HG03571 (cell line): ENCODE measurements around the gene PJVK.
A peak's percentile ranks its signal among the peaks of the same experiment; 100 is the strongest.
"Not testable (repeated sequence)": the region's sequence is repeated elsewhere in the genome, so short reads cannot be mapped to it uniquely, and the experiment has no call there.

ENCODE experiments used
- ATAC-seq: cut with Tn5 transposase; IDR thresholded peaks from one replicate; pipeline ENCODE4 v1.9.1; 2021; ENCODE audit not compliant: unreplicated experiment

The PJVK gene

DNA sequence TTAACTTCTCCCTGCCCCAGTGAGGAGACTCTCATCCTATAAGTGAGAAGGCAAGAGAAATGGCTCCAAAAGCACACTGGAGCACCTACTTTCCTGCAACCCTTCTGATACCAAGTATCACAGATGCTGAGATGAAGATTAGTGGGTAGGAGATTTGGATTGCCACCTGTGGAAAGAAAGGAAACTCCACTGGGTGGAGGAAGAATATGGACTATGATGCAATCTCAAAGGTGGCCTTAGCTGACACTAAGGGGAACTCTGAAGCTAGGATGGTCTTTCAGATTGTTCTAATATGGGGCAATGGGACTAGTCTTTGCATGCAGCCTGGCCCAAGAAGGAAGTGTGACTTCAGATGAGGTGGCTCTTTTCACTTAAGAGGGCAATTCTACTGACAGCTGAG, 21.8 kb upstream of the PJVK start:
- ATAC-seq, result no peak

DNA sequence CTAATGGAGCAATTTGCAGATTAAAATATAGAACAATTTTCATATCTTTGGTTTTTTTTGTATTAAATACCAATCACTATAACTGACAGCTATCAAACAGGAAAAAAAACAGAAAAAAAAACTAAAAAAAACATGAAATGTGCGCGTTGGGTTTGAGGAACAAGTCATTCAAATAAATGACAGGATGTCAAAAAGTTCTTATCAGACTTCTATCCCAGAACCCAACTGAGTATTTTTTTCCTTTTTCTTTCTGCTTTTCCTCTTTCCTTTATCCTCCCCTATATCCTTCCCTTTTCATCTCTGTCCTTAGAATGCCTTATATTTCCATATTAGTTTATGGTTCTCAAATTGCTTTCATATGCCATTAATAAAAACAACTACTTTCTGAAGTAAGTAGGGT, 14.5 kb upstream of the PJVK start:
- no peak for ATAC-seq

DNA sequence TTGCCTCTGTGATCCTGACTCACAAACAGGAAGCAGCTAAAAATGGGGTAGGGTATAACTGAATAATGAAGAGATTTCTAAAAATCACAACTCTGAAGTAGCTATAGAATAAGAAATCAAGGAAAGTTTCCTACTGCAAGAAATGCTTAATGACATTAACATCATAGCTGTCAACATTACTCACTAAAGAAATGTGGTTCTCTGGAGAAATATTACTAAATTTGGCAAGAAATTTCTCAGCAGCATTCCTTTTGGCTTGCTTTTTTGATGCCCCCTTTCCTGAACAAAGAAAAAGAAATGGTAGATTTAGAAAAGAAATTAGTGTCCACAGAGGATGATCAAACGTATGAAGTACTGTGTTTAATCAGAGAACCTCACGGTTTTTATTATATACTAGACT, 9.8 kb upstream of the PJVK start:
- no peak for ATAC-seq

- ATAC-seq, result no peak
These were observed 2.1 kb upstream of the PJVK start for GRCh38 chr2:178448968-178449661.

- no peak for ATAC-seq
These were observed 1.3 kb upstream of the PJVK start for GRCh38 chr2:178449700-178450523.

GRCh38 chr2:178450524-178450773, 729 bp upstream of the PJVK start:
- ATAC-seq, result peak; percentile 38

DNA sequence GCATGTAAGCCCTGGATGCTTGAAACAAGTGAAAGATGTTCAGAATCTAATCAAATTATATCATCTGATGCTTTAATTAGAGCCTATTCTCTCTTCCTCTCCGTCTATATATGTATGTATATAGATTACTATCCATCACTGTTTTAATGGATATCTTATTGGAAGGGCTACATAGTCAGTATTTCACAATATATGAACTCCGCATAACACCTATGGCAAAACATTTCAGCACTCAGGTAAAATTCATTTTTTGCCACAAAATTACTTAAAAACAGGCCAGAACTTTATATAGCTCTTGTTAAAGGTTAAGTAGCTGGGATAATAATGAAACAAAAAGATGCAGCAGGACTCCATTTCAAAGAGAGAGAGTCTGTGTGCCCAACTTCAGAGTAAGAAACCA, 1.2 kb downstream of the PJVK start:
- no peak for ATAC-seq

- no peak for ATAC-seq
These were observed 1.7 kb downstream of the PJVK start for GRCh38 chr2:178452870-178453269.

GRCh38 chr2:178455947-178456346, 4.8 kb downstream of the PJVK start:
- ATAC-seq, result no peak

DNA sequence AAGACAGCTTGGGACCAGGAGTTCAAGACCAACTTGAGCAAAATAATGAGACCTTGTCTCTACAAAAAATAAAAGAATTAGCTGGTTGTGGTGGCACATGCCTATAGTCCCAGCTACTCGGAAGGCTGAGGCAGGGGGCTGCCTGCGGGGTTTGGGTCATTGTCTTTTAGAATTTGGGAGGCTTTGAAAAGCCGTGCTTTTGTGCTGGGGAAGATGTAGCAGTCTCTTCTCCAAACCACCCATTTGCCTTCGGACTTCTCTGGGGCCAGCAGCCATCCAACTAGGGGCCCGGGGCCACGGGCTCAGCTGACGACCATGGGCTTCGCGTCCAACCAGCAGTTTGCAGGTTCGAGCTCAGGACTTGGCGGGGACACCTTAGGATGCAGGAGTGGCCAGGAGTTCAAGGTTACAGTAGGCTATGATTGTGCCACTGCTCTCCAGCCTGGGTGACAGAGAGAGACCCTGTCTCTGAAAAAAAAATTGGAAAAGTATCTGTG, 6.3 kb downstream of the PJVK start:
- ATAC-seq, result no peak

DNA sequence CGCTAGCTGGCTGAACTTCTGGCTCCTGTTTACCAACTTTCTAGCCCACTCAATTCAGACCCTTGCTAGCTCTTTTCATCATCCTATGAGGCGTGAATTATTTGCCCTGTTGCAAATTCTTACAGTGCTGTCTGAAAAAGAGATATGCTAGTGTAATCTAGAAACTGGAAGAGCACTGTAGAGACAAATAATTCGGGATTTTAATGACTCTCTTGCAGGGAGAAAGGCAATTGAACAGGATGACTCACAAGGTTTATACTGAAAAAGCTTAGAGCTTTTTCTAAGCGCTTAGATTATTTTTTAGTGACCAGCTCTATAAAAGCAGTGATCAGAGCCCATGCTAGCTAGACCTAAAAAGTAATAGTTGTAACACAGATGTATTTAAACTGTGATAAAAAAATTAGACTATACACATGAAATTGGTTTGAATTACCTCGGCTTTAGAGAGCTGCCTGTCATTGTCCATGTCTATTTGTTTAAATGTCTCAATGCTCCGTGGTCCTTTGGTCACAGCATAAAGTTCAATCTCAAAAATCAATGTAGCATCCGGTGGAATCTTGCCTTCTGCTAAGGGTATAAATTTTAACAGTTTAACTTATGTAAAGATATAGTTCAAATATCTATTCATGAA, 18.2 kb downstream of the PJVK start:
- ATAC-seq, result no peak

DNA sequence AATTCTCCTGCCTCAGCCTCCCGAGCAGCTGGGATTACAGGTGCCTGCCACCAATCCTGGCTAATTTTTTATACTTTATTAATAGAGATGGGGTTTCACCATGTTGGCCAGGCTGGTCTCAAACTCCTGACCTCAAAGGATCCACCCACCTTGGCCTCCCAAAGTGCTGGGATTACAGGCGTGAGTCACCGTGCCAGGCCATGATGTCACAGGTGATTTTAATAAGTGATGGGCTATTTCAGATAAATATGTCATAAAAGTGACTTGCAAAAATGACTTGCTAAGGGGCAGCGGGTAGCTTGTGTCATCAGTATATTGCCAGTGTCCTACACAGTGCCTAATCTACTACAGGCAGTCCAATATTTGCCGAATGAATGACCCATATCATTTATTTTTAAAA, 20.1 kb downstream of the PJVK start:
- not testable (repeated sequence) for ATAC-seq

DNA sequence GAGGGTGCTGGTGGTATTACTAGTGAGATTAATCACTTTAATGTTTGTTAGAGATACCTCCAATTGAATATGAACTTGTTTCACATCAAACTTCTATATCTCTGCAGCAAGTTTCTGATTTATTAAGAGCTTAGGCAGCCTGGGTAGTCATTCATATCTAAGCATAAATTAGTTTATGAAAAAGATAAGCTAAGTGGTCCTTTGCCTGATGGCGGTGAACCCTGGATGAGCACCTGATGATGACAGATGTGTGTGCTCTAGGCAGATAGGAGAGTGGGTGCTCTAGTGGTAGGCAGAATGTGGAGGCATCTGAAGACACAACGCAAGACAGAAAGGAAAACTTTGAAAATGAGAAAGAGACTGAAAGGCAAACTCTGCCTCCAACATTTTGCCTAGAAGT, 22.2 kb downstream of the PJVK start:
- ATAC-seq, result no peak

- no peak for ATAC-seq
These were observed 22.8 kb downstream of the PJVK start for GRCh38 chr2:178473931-178474330.

- ATAC-seq, result no peak
These were observed 23.4 kb downstream of the PJVK start for GRCh38 chr2:178474560-178474959.

GRCh38 chr2:178476477-178476876, 25.3 kb downstream of the PJVK start:
- no peak for ATAC-seq

GRCh38 chr2:178477443-178478129, 26.4 kb downstream of the PJVK start:
- ATAC-seq, result no peak

- ATAC-seq, result no peak
These were observed 26.9 kb downstream of the PJVK start for GRCh38 chr2:178478130-178478438.

- ATAC-seq, result peak; percentile 37
These were observed 27.5 kb downstream of the PJVK start, which contains the start of gene FKBP7 for GRCh38 chr2:178478439-178479274. Gene FKBP7 (minus strand): TSS chr2:178478600. CDS start chr2:178478499, 101 bp downstream.

- ATAC-seq, result no peak
These were observed 28.1 kb downstream of the PJVK start for GRCh38 chr2:178479275-178479616.

DNA sequence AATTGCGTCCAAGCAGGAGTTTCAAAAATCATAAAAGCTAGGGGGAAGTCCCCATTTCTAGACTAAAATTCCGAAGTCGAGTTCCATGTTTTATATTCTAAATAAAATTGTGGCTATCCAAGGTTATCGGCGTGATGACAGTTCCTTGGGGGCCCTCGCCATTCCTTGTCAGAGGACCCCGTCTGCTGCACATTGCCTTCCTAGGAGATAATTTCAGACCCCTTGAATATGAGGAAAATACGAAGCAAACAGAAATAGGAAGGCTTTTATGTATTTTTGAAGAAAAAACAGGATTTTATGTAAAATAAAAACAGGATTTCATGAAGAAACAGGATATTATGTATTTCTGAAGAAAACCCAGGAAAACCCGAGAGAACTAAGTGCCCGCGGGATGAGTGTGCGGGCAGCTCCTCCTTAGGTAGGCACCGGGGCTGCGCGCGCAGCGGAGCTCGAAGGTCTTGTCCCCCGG, 28.6 kb downstream of the PJVK start:
- no peak for ATAC-seq
